Measurements from ENCODE around the gene YAP1. TPM values are rescaled to one million over a fixed set of nuclear protein-coding genes. Genes with fewer than 3 reads are reported as not detected.

Gene YAP1
- total and polyA plus RNA-seq, 8 donors = 22.0 to 400 (median 64.4) TPM

DNA sequence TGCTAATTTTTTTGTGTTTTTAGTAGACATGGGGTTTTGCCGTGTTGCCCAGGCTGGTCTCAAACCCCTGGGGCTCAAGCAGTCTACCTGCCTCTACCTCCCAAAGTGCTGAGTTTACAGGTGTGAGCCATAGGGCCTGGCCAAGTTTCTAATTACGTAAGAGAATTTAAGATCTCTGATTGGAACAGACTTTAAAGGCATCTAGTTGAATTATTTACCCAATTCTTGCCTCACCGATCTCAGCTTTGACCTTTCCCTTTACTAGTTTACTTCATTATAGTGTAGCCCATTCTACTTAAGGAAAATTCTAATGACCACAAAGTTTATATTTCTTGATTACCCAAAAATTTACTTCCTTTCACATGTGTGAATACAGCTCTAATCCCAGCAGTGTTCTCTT, 81.6 kb downstream of the YAP1 start:
- DNase-seq = no peak
- H3K4me1 ChIP-seq = peaks cover 15 to 61% (median 29%) of the 10 kb centered on the region in 4 donors
- WGBS, 5 donors = 48 to 58% (median 55%) methylated on average over 3 of the region's 3 CpGs
- peak overlapping the region in 1 of 5 donors; percentile 11 for H3K27ac ChIP-seq
- no peaks in the 10 kb centered on the region for H3K36me3 ChIP-seq
- no peaks in the 10 kb centered on the region for H3K27me3 ChIP-seq
- no peaks in the 10 kb centered on the region for H3K9me3 ChIP-seq
- no peak overlapping the region for H3K4me3 ChIP-seq
- intact Hi-C loops (cut with DNase I; ENCODE audit: low total_unique reads) = no loop called here
- TF ChIP-seq EP300 (IDR thresholded peaks at IDR 0.05) (no peak), POLR2AphosphoS5 (IDR thresholded peaks at IDR 0.05) (no peak), POLR2A (IDR thresholded peaks at IDR 0.05) (no peak)
- TF ChIP-seq, protein P1, sequence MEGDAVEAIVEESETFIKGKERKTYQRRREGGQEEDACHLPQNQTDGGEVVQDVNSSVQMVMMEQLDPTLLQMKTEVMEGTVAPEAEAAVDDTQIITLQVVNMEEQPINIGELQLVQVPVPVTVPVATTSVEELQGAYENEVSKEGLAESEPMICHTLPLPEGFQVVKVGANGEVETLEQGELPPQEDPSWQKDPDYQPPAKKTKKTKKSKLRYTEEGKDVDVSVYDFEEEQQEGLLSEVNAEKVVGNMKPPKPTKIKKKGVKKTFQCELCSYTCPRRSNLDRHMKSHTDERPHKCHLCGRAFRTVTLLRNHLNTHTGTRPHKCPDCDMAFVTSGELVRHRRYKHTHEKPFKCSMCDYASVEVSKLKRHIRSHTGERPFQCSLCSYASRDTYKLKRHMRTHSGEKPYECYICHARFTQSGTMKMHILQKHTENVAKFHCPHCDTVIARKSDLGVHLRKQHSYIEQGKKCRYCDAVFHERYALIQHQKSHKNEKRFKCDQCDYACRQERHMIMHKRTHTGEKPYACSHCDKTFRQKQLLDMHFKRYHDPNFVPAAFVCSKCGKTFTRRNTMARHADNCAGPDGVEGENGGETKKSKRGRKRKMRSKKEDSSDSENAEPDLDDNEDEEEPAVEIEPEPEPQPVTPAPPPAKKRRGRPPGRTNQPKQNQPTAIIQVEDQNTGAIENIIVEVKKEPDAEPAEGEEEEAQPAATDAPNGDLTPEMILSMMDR (IDR thresholded peaks at IDR 0.05) = no peak

DNA sequence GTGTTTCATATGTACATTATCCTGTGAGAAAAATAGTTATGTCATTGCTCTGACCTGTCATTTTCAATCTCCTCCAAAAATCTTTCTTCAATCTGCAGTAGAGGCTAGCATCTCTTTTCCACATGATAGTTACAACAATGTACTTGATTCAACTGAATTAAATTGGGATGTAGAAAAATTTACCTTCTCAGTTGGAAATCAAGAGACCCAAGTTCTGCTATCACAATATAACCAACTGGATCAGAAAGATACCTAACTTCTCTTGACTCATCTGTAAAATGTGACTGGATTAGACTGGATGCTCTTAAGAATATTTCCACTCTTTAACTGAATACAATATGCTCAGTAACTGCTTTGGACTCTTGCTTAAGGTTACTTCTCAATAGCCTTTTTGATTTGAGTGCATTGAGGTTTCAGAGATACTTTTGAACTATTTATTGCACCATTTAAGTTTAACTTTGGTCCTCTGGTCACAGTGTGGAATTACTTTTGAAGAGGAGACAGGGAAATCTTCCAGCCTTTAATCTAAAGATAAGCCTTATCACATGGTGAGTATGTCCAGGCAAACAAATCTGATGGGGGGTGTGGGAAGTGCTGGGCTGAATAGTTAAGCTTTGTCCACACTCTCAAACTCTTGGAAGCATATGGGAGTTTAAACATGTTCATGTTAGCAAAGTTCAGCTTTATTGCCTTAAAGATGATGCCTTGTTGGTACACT, 82.3 kb downstream of the YAP1 start:
- TF ChIP-seq POLR2AphosphoS5 (IDR thresholded peaks at IDR 0.05) = peak in 1 of 3 donors; percentile 13
- TF ChIP-seq POLR2A (IDR thresholded peaks at IDR 0.05) = no peak
- peak overlapping the region in 1 of 5 donors; percentile 5 for H3K27ac ChIP-seq
- no peak for DNase-seq
- no peaks in the 10 kb centered on the region for H3K9me3 ChIP-seq
- intact Hi-C loops (cut with DNase I; ENCODE audit: low total_unique reads) = no loop called here
- no peaks in the 10 kb centered on the region for H3K36me3 ChIP-seq
- H3K27me3 ChIP-seq = no peaks in the 10 kb centered on the region
- no peak overlapping the region for H3K4me3 ChIP-seq
- H3K4me1 ChIP-seq = peaks cover 10 to 56% (median 25%) of the 10 kb centered on the region in 4 donors

DNA sequence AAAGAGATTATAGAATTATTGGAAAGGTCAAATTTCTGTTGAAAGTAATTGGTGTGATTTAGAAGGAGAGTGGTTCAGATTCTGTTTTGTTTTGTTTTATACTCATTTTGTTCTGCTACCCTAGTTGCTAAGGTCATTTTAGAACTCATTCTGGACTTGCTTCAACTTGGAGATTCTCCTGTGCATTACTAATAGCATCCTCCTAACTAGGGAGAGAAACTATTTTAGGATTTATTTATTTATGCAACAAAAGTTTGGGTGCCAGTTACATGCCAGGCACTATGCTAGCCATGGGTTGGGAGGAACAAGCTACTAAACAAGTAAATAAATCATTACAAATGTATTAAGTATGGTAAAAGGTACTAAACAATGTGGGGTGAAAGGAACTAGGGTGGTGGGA, 84.0 kb downstream of the YAP1 start:
- intact Hi-C loops (cut with DNase I; ENCODE audit: low total_unique reads) = no loop called here
- no peak overlapping the region for H3K4me3 ChIP-seq
- no peak for DNase-seq
- H3K9me3 ChIP-seq = no peaks in the 10 kb centered on the region
- peaks cover 7 to 49% (median 18%) of the 10 kb centered on the region in 4 donors for H3K4me1 ChIP-seq
- H3K27me3 ChIP-seq = no peaks in the 10 kb centered on the region
- H3K36me3 ChIP-seq = no peaks in the 10 kb centered on the region
- TF ChIP-seq EP300 (IDR thresholded peaks at IDR 0.05) (no peak), POLR2A (IDR thresholded peaks at IDR 0.05) (no peak), POLR2AphosphoS5 (IDR thresholded peaks at IDR 0.05) (no peak)
- TF ChIP-seq, protein P1 (IDR thresholded peaks at IDR 0.05) = no peak
- H3K27ac ChIP-seq = no peak overlapping the region

DNA sequence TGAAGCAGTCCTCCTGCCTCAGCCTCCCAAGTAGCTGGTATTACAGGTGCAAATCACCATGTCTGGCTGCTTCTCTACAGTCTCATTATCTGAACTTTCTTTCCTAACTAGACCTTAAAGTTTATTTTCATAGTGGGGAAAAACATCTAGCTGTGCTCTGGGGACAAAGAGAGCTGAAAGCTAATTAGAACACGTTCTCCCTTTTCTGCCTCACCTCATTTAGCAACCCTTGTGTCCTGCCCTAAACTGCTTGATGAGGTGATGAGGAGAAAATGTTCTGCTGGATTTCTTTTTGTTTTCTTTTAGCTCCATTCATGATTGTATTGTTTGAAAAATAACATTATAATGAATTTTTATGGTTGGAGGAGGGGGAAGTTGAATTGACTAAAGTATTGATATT, 84.7 kb downstream of the YAP1 start:
- Histone ChIP-seq H3K9me3 (no peaks in the 10 kb centered on the region), H3K4me3 (no peak overlapping the region), H3K27ac (no peak overlapping the region), H3K4me1 (peaks cover 7 to 46% (median 17%) of the 10 kb centered on the region in 4 donors), H3K36me3 (no peaks in the 10 kb centered on the region), H3K27me3 (no peaks in the 10 kb centered on the region)
- DNase-seq = no peak
- intact Hi-C loops (cut with DNase I; ENCODE audit: low total_unique reads) = no loop called here
- no peak for TF ChIP-seq POLR2AphosphoS5 (IDR thresholded peaks at IDR 0.05)
- no peak for TF ChIP-seq POLR2A (IDR thresholded peaks at IDR 0.05)
- TF ChIP-seq, protein P1 (IDR thresholded peaks at IDR 0.05) = no peak
- TF ChIP-seq EP300 (IDR thresholded peaks at IDR 0.05) = no peak
- WGBS, 5 donors = 81 to 95% (median 91%) methylated on average over 1 of the region's 1 CpG

DNA sequence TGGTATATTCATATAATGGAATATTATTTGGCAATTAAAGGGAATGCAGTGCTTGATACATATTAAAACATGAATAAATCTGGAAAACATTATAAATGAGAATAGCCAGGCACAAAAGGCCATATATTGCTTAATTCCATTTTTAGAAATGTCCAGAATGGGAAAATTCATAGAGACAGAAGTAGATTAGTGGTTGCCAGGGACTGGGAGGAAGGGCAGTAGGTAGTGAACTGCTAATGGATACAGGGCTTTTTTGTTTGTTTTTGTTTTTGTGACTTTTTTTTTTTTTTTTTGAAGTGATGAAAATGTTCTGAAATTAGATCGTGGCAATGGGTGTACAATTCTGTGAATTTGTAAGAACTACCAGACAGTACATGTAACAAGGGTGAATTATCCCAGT, 86.1 kb downstream of the YAP1 start:
- Histone ChIP-seq H3K4me3 (no peak overlapping the region), H3K27me3 (no peaks in the 10 kb centered on the region), H3K27ac (no peak overlapping the region), H3K36me3 (no peaks in the 10 kb centered on the region), H3K9me3 (no peaks in the 10 kb centered on the region), H3K4me1 (peaks cover 7 to 38% (median 14%) of the 10 kb centered on the region in 4 donors)
- intact Hi-C loops (cut with DNase I; ENCODE audit: low total_unique reads) = no loop called here
- no peak for DNase-seq
- WGBS, 5 donors = 83 to 92% (median 88%) methylated on average over 1 of the region's 1 CpG
- TF ChIP-seq POLR2AphosphoS5 (IDR thresholded peaks at IDR 0.05) = no peak
- TF ChIP-seq EP300 (IDR thresholded peaks at IDR 0.05) = no peak
- TF ChIP-seq, protein P1 (IDR thresholded peaks at IDR 0.05) = no peak
- TF ChIP-seq POLR2A (IDR thresholded peaks at IDR 0.05) = no peak
